RWPE2 (cell line): ENCODE results near the gene TGFB3.

Experiments
- ATAC-seq: fragments of 200-7000 bp; cut with Tn5 transposase; 3 replicates; pipeline ENCODE4 v1.9.1; 2021; ENCODE audit warnings: low read depth
- DNase-seq: peaks from one replicate; pipeline ENCODE4 v3.0.0-alpha.2; 2020; ENCODE audit warnings: low spot score
- H3K27ac ChIP-seq: fragments of 450-650 bp; 2 replicates; pipeline ENCODE4 v1.5.1; 2017; ENCODE audit warnings: mild to moderate bottlenecking; ENCODE audit not compliant: poor library complexity, severe bottlenecking
- H3K27me3 ChIP-seq: fragments of 250-450 bp; sonication (Bioruptor Pico); 2 replicates; pipeline ENCODE4 v1.5.1; 2021; ENCODE audit warnings: mild to moderate bottlenecking, moderate library complexity; ENCODE audit not compliant: insufficient read depth, poor library complexity, severe bottlenecking
- H3K36me3 ChIP-seq: fragments of 250-450 bp; sonication (Bioruptor Pico); 2 replicates; pipeline ENCODE4 v1.5.1; 2020; ENCODE audit warnings: low read depth, mild to moderate bottlenecking, moderate library complexity
- H3K4me1 ChIP-seq: fragments of 250-450 bp; sonication (Bioruptor Pico); 2 replicates; pipeline ENCODE4 v1.5.1; 2021; ENCODE audit warnings: mild to moderate bottlenecking, moderate library complexity; ENCODE audit not compliant: insufficient read depth, poor library complexity, severe bottlenecking
- H3K4me3 ChIP-seq: fragments of 250-450 bp; sonication (Bioruptor Pico); 2 replicates; pipeline ENCODE4 v1.5.1; 2021; ENCODE audit warnings: mild to moderate bottlenecking, moderate library complexity; ENCODE audit not compliant: severe bottlenecking
- H3K9me3 ChIP-seq: fragments of 250-450 bp; sonication (Bioruptor Pico); 2 replicates; pipeline ENCODE4 v1.5.1; 2021; ENCODE audit warnings: mild to moderate bottlenecking, moderate library complexity; ENCODE audit not compliant: severe bottlenecking
- TF ChIP-seq, protein P1 (sequence below): fragments of 450-650 bp; IDR thresholded peaks from one replicate; pipeline ENCODE4 v1.5.1; 2017; ENCODE audit warnings: mild to moderate bottlenecking, moderate library complexity; ENCODE audit not compliant: poor library complexity, severe bottlenecking

TGFB3 gene

DNA sequence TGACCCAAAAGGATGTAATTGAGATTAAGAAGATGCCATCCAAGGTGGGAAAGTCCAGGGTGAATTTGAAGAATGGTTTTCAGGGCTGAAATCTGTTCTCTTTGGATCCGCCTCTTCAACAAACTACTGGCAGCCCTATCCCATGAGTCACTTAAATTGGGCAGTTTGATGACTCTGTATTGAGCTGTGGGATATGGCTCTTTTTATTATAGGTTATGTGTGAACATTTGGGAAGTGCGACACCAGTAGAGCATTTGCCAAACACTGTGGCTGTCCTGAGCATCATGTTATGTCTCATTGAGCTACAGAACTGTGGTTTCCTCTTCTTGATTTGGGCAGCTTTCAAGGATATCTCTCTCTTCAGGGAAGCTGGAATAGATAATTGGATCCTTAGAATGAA lies 26.1 kb upstream of the TGFB3 start:
- TF ChIP-seq, protein P1, sequence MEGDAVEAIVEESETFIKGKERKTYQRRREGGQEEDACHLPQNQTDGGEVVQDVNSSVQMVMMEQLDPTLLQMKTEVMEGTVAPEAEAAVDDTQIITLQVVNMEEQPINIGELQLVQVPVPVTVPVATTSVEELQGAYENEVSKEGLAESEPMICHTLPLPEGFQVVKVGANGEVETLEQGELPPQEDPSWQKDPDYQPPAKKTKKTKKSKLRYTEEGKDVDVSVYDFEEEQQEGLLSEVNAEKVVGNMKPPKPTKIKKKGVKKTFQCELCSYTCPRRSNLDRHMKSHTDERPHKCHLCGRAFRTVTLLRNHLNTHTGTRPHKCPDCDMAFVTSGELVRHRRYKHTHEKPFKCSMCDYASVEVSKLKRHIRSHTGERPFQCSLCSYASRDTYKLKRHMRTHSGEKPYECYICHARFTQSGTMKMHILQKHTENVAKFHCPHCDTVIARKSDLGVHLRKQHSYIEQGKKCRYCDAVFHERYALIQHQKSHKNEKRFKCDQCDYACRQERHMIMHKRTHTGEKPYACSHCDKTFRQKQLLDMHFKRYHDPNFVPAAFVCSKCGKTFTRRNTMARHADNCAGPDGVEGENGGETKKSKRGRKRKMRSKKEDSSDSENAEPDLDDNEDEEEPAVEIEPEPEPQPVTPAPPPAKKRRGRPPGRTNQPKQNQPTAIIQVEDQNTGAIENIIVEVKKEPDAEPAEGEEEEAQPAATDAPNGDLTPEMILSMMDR: no peak
- Histone ChIP-seq H3K4me3 (no peak overlapping the region), H3K4me1 (no peaks in the 10 kb centered on the region), H3K27ac (no peak overlapping the region), H3K9me3 (peaks cover 5% of the 10 kb centered on the region), H3K36me3 (peaks cover 81% of the 10 kb centered on the region), H3K27me3 (no peaks in the 10 kb centered on the region)
- ATAC-seq (0 out of 3 replicates have a peak, but pooled peaks have one; percentile 36), DNase-seq (no peak)

GRCh38 chr14:76007379-76007778 lies 25.6 kb upstream of the TGFB3 start:
- Histone ChIP-seq H3K36me3 (peaks cover 78% of the 10 kb centered on the region), H3K4me3 (no peak overlapping the region), H3K27me3 (no peaks in the 10 kb centered on the region), H3K9me3 (peaks cover 5% of the 10 kb centered on the region), H3K27ac (no peak overlapping the region), H3K4me1 (no peaks in the 10 kb centered on the region)
- TF ChIP-seq, protein P1: no peak
- DNase-seq (no peak), ATAC-seq (no peak)

- DNase-seq: no peak
- no peaks in the 10 kb centered on the region for H3K27me3 ChIP-seq
- peaks cover 5% of the 10 kb centered on the region for H3K9me3 ChIP-seq
- TF ChIP-seq, protein P1: no peak
- no peaks in the 10 kb centered on the region for H3K4me1 ChIP-seq
- H3K27ac ChIP-seq: no peak overlapping the region
- H3K36me3 ChIP-seq: peaks cover 84% of the 10 kb centered on the region
- ATAC-seq: no peak
- H3K4me3 ChIP-seq: no peak overlapping the region
Observed at GRCh38 chr14:76006253-76006652, 24.5 kb upstream of the TGFB3 start.

DNA sequence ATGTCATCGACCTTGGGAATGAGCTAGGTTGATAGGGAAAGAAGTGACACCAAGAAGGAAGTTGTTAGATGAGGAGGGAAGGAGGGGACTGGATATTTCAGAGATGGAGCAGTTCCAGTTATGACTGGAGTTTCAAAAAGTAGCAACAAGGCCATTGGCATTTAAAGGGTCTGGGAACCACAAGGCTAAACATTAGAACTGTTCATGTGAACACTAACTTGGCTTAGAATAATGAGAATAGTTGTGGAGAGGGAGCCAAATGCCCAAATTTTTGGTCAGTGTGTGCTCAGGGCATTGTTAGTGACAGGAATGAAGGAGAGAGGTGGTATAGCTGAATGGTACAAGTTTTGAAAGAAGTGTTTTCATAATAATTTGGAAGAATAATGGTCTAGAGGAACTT lies 20.6 kb upstream of the TGFB3 start:
- no peaks in the 10 kb centered on the region for H3K27me3 ChIP-seq
- no peak overlapping the region for H3K27ac ChIP-seq
- no peak overlapping the region for H3K4me3 ChIP-seq
- H3K36me3 ChIP-seq: peaks cover 83% of the 10 kb centered on the region
- no peaks in the 10 kb centered on the region for H3K4me1 ChIP-seq
- ATAC-seq: no peak
- TF ChIP-seq, protein P1: no peak
- DNase-seq: no peak
- H3K9me3 ChIP-seq: peaks cover 5% of the 10 kb centered on the region

GRCh38 chr14:75999511-76000190 lies 17.9 kb upstream of the TGFB3 start:
- peaks cover 3% of the 10 kb centered on the region for H3K9me3 ChIP-seq
- H3K4me3 ChIP-seq: no peak overlapping the region
- no peak for ATAC-seq
- no peak for DNase-seq
- H3K4me1 ChIP-seq: no peaks in the 10 kb centered on the region
- H3K36me3 ChIP-seq: peaks cover 76% of the 10 kb centered on the region
- TF ChIP-seq, protein P1: no peak
- H3K27ac ChIP-seq: no peak overlapping the region
- no peaks in the 10 kb centered on the region for H3K27me3 ChIP-seq
